ENCODE data around the gene PLA2G4A.

DNA sequence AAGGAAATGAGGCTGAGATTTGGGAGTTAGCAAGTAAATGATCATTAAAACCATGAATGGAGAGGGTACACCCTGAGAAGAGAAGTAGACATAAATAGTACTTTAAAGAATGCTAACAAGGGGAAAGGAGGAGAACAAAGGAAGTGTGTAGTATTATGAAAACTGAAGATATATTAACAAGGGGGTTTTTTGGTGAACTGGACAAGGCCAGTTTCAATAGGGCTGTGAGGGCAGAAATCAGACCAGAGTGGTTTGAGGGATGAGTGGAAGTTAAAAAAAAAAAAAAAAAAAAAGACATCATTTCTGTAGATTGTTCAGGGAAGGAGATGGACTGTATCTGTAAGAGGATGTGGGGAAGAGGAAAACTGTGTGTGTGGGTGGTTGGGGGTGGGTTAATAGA is 137.1 kb downstream of the PLA2G4A start:
- TF ChIP-seq, protein P1, sequence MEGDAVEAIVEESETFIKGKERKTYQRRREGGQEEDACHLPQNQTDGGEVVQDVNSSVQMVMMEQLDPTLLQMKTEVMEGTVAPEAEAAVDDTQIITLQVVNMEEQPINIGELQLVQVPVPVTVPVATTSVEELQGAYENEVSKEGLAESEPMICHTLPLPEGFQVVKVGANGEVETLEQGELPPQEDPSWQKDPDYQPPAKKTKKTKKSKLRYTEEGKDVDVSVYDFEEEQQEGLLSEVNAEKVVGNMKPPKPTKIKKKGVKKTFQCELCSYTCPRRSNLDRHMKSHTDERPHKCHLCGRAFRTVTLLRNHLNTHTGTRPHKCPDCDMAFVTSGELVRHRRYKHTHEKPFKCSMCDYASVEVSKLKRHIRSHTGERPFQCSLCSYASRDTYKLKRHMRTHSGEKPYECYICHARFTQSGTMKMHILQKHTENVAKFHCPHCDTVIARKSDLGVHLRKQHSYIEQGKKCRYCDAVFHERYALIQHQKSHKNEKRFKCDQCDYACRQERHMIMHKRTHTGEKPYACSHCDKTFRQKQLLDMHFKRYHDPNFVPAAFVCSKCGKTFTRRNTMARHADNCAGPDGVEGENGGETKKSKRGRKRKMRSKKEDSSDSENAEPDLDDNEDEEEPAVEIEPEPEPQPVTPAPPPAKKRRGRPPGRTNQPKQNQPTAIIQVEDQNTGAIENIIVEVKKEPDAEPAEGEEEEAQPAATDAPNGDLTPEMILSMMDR (IDR thresholded peaks at IDR 0.05; ENCODE audit: insufficient read depth, low read length) = no peak
- TF ChIP-seq POLR2AphosphoS5 (IDR thresholded peaks at IDR 0.05; ENCODE audit: low read depth) (no peak), GABPA (IDR thresholded peaks at IDR 0.05; ENCODE audit: low read depth) (no peak)
- TF ChIP-seq, protein P2, sequence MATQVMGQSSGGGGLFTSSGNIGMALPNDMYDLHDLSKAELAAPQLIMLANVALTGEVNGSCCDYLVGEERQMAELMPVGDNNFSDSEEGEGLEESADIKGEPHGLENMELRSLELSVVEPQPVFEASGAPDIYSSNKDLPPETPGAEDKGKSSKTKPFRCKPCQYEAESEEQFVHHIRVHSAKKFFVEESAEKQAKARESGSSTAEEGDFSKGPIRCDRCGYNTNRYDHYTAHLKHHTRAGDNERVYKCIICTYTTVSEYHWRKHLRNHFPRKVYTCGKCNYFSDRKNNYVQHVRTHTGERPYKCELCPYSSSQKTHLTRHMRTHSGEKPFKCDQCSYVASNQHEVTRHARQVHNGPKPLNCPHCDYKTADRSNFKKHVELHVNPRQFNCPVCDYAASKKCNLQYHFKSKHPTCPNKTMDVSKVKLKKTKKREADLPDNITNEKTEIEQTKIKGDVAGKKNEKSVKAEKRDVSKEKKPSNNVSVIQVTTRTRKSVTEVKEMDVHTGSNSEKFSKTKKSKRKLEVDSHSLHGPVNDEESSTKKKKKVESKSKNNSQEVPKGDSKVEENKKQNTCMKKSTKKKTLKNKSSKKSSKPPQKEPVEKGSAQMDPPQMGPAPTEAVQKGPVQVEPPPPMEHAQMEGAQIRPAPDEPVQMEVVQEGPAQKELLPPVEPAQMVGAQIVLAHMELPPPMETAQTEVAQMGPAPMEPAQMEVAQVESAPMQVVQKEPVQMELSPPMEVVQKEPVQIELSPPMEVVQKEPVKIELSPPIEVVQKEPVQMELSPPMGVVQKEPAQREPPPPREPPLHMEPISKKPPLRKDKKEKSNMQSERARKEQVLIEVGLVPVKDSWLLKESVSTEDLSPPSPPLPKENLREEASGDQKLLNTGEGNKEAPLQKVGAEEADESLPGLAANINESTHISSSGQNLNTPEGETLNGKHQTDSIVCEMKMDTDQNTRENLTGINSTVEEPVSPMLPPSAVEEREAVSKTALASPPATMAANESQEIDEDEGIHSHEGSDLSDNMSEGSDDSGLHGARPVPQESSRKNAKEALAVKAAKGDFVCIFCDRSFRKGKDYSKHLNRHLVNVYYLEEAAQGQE (IDR thresholded peaks at IDR 0.05; ENCODE audit: insufficient replicate concordance, low read depth) = no peak
